OCI-LY7 (cell line): ENCODE data around the gene PTCHD1. TPM values are rescaled to one million over a fixed set of nuclear protein-coding genes. Genes with fewer than 3 reads are reported as not detected.

ENCODE experiments used
- BruUV-seq: library from RNA; stranded (reverse); fragments of 400-500 nt; replicated peaks from 2 replicates; lab custom pipeline; 2021; lab: Mats Ljungman, UMichigan
- CTCF ChIA-PET: fragments of 300-600 bp; sonication (Branson Sonifier 250); formaldehyde crosslinking; loops from one replicate; lab custom pipeline; 2022; ENCODE audit warnings: antibody characterized with exemption; ENCODE audit not compliant: unreplicated experiment; lab: Charles Lee
- POLR2A ChIA-PET: fragments of 300-600 bp; sonication (Branson Sonifier 250); formaldehyde crosslinking; loops from one replicate; lab custom pipeline; 2022; ENCODE audit warnings: antibody characterized with exemption; lab: Charles Lee
- DNase-seq: peaks from one replicate; pipeline ENCODE4 v3.0.0-alpha.2; 2015; ENCODE audit warnings: low spot score
- H2AFZ ChIP-seq: fragments of 200-600 bp; sonication (generic), shearing (Covaris generic); 2 replicates; pipeline ENCODE4 v1.6.1; 2014; ENCODE audit warnings: mild to moderate bottlenecking, antibody characterized with exemption, low read length, moderate library complexity
- H3K27ac ChIP-seq: fragments of 200-600 bp; sonication (generic); 2 replicates; pipeline ENCODE4 v1.5.1; 2014; ENCODE audit warnings: mixed run types, low read depth, mild to moderate bottlenecking, moderate library complexity, low read length, inconsistent platforms; ENCODE audit not compliant: poor library complexity, severe bottlenecking
- H3K36me3 ChIP-seq: fragments of 200-600 bp; sonication (generic); 2 replicates; pipeline ENCODE4 v1.6.1; 2014; ENCODE audit warnings: mild to moderate bottlenecking, antibody characterized with exemption, low read length, moderate library complexity, mixed read lengths; ENCODE audit not compliant: insufficient read depth
- H3K4me1 ChIP-seq: fragments of 200-600 bp; sonication (generic); 2 replicates; pipeline ENCODE4 v1.5.1; 2014; ENCODE audit warnings: mild to moderate bottlenecking, low read length; ENCODE audit not compliant: insufficient read depth, poor library complexity, severe bottlenecking
- H3K4me2 ChIP-seq: fragments of 200-600 bp; sonication (generic); 2 replicates; pipeline ENCODE4 v1.6.1; 2014; ENCODE audit warnings: mild to moderate bottlenecking, low read length
- H3K4me3 ChIP-seq: fragments of 200-600 bp; sonication (generic); 2 replicates; pipeline ENCODE4 v1.5.1; 2014; ENCODE audit warnings: mild to moderate bottlenecking, low read depth, low read length; ENCODE audit not compliant: poor library complexity, severe bottlenecking
- H3K79me2 ChIP-seq: fragments of 200-600 bp; sonication (generic); 2 replicates; pipeline ENCODE4 v1.6.1; 2016; ENCODE audit warnings: low read depth, mild to moderate bottlenecking, low read length, moderate library complexity, mixed read lengths; ENCODE audit not compliant: insufficient read depth
- H3K9me2 ChIP-seq: fragments of 200-600 bp; sonication (generic); 2 replicates; pipeline ENCODE4 v1.6.1; 2016; ENCODE audit warnings: mild to moderate bottlenecking, low read length, mixed read lengths; ENCODE audit not compliant: insufficient read depth
- H3K9me3 ChIP-seq: fragments of 200-600 bp; sonication (generic); 2 replicates; pipeline ENCODE4 v1.6.1; 2014; ENCODE audit warnings: mild to moderate bottlenecking, mixed run types, low read length, mixed read lengths
- H4K20me1 ChIP-seq: fragments of 200-600 bp; sonication (generic); 2 replicates; pipeline ENCODE4 v1.6.1; 2014; ENCODE audit warnings: mild to moderate bottlenecking, antibody characterized with exemption, low read length, moderate library complexity, mixed read lengths; ENCODE audit not compliant: insufficient read depth
- CTCF ChIP-seq: fragments of 200-600 bp; sonication (generic); conservative IDR thresholded peaks from 2 replicates; pipeline ENCODE4 v1.5.1; 2014; ENCODE audit warnings: mild to moderate bottlenecking, antibody characterized with exemption, low read length, moderate library complexity, mixed read lengths
- EZH2phosphoT487 ChIP-seq: fragments of 200-600 bp; sonication (generic); IDR thresholded peaks from 2 replicates; pipeline ENCODE4 v1.6.1; 2018; ENCODE audit warnings: low read depth, borderline replicate concordance, mild to moderate bottlenecking, mixed run types, antibody characterized with exemption, low read length, moderate library complexity, mixed read lengths
- intact Hi-C: fragments of 100-400 bp; cut with micrococcal nuclease; formaldehyde crosslinking; loops from one replicate; pipeline ENCODE4 v1.10.0; 2022; ENCODE audit not compliant: unreplicated experiment
- total RNA-seq, 2 experiments: library from RNA; depleted of rRNA in 1 of 2; stranded (reverse); fragments of >200 nt in 1 of 2; shearing (Covaris generic) in 1 of 2; gene quantifications; 2 replicates each; pipeline ENCODE4 v1.2.3, GENCODE V29; 2014 to 2022

The PTCHD1 gene
- total RNA-seq, 2 experiments from 2014 or later, result not detected

GRCh38 chrX:23304881-23305280 is 29.8 kb upstream of the PTCHD1 start:
- no peak for TF ChIP-seq CTCF
- TF ChIP-seq EZH2phosphoT487, result no peak
- no peak overlapping the region for H3K4me2 ChIP-seq
- H2AFZ ChIP-seq, result no peak overlapping the region
- no peaks in the 10 kb centered on the region for H4K20me1 ChIP-seq
- no peak overlapping the region for H3K4me3 ChIP-seq
- ChIA-PET POLR2A (no interaction called here), CTCF (no interaction called here)
- H3K79me2 ChIP-seq, result no peaks in the 10 kb centered on the region
- H3K4me1 ChIP-seq, result no peaks in the 10 kb centered on the region
- no peak overlapping the region for H3K27ac ChIP-seq
- DNase-seq, result no peak
- BruUV-seq, result no TSS peak
- no peaks in the 10 kb centered on the region for H3K9me3 ChIP-seq
- intact Hi-C loops, result no loop called here
- no peaks in the 10 kb centered on the region for H3K36me3 ChIP-seq
- H3K9me2 ChIP-seq, result no peaks in the 10 kb centered on the region

DNA sequence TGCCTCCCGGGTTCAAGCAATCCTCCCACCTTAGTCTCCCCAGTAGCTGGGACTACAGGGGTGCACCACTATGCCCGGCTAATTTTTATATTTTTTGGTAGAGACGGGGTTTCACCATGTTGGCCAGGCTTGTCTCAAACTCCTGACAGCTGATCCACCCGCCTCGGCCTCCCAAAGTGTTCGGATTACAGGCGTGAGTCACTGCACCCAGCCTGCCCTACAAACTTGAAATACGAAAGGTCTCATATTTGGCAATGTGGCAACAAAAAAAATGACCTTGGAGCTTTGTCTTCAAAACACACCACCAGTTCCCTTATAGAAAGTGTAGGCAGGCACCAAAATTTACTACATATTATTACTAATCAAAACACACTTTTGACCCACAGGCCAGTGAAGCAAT is 22.9 kb upstream of the PTCHD1 start:
- CTCF ChIA-PET, result no interaction called here
- no TSS peak for BruUV-seq
- Histone ChIP-seq H3K4me2 (no peak overlapping the region), H3K4me1 (no peaks in the 10 kb centered on the region), H3K4me3 (no peak overlapping the region), H3K9me3 (no peaks in the 10 kb centered on the region), H3K79me2 (no peaks in the 10 kb centered on the region), H3K9me2 (no peaks in the 10 kb centered on the region), H2AFZ (no peak overlapping the region), H3K36me3 (no peaks in the 10 kb centered on the region), H4K20me1 (no peaks in the 10 kb centered on the region), H3K27ac (no peak overlapping the region)
- TF ChIP-seq EZH2phosphoT487 (no peak), CTCF (no peak)
- POLR2A ChIA-PET, result interaction anchor here (0.7 to 1.2 kb wide), 2 partner anchors 12 to 277 kb away, joined by 3 read pairs; no protein-coding TSS in a partner anchor
- no peak for DNase-seq
- intact Hi-C loops, result no loop called here

GRCh38 chrX:23312136-23312535 is 22.5 kb upstream of the PTCHD1 start:
- ChIA-PET CTCF (no interaction called here), POLR2A (interaction anchor here (0.7 to 1.2 kb wide), 2 partner anchors 13 to 277 kb away, joined by 3 read pairs; no protein-coding TSS in a partner anchor)
- DNase-seq, result no peak
- Histone ChIP-seq H3K9me3 (no peaks in the 10 kb centered on the region), H3K36me3 (no peaks in the 10 kb centered on the region), H2AFZ (no peak overlapping the region), H3K79me2 (no peaks in the 10 kb centered on the region), H3K27ac (no peak overlapping the region), H3K4me3 (no peak overlapping the region), H3K4me2 (no peak overlapping the region), H3K4me1 (no peaks in the 10 kb centered on the region), H4K20me1 (no peaks in the 10 kb centered on the region), H3K9me2 (no peaks in the 10 kb centered on the region)
- no peak for TF ChIP-seq CTCF
- no peak for TF ChIP-seq EZH2phosphoT487
- intact Hi-C loops, result no loop called here
- BruUV-seq, result no TSS peak
